HG02884 (cell line): ENCODE results near the gene TSSK6.

Experiments used
- ATAC-seq: cut with Tn5 transposase; IDR thresholded peaks from one replicate; pipeline ENCODE4 v1.9.1; 2021; ENCODE audit warnings: mild to moderate bottlenecking, moderate library complexity; ENCODE audit not compliant: unreplicated experiment

The TSSK6 gene

GRCh38 chr19:19465436-19466070 lies 49.8 kb downstream of the TSSK6 start:
- no peak for ATAC-seq

- ATAC-seq: no peak
Measured at GRCh38 chr19:19464339-19465098, 50.8 kb downstream of the TSSK6 start.
